NT2/D1 (cell line): Measurements from ENCODE around the gene RAX.

Source experiments
- YY1 ChIP-seq: IDR thresholded peaks from 2 replicates; pipeline ENCODE4 v1.6.1; 2011; ENCODE audit not compliant: insufficient read length, insufficient read depth
- ZNF274 ChIP-seq: IDR thresholded peaks from 2 replicates; pipeline ENCODE4 v1.6.1; 2011; ENCODE audit warnings: mild to moderate bottlenecking, low read depth, low read length

GRCh38 chr18:59238385-59238784 is 34.9 kb downstream of the RAX start:
- TF ChIP-seq YY1 (no peak), ZNF274 (no peak)
